Measurements from ENCODE around the gene PTH1R. TPM values are rescaled to one million over a fixed set of nuclear protein-coding genes. Genes with fewer than 3 reads are reported as not detected.

The PTH1R gene
- total and polyA plus RNA-seq, 2 experiments from 2014 or later: 0.60 to 1.3 TPM

- Histone ChIP-seq H3K79me2 (ENCODE audit: insufficient read depth) (no peaks in the 10 kb centered on the region), H3K36me3 (ENCODE audit: low read depth) (no peaks in the 10 kb centered on the region), H3F3A (ENCODE audit: insufficient read depth) (no peaks in the 10 kb centered on the region), H3K4me2 (ENCODE audit: unreplicated experiment) (no peak overlapping the region), H3K4me1 (ENCODE audit: insufficient read depth) (no peaks in the 10 kb centered on the region; the same call in 1 of the 2 replicates), H3K27me3 (replicated peaks; ENCODE audit: insufficient read depth) (0 out of 2 replicates have a peak, but pooled peaks cover under 1% of the 10 kb centered on the region), H3K9me2 (ENCODE audit: insufficient read depth) (no peaks in the 10 kb centered on the region), H3K27ac (no peak overlapping the region), H3K4me3 (no peak overlapping the region), H3K9ac (no peak overlapping the region), H3K9me3 (ENCODE audit: low read depth) (no peaks in the 10 kb centered on the region), H2AFZ (no peak overlapping the region), H4K20me1 (ENCODE audit: insufficient read depth) (no peaks in the 10 kb centered on the region)
- in situ Hi-C loops (cut with MboI): no loop called here
- no peak for DNase-seq
- TF ChIP-seq EZH2 (IDR thresholded peaks at IDR 0.05; ENCODE audit: insufficient read depth, poor library complexity, severe bottlenecking) (no peak), EZH2phosphoT487 (IDR thresholded peaks at IDR 0.05; ENCODE audit: insufficient read depth, low read depth) (no peak)
- 86% methylated on average over 1 of the region's 1 CpG; no CpG with 5 or more reads in 1 of the 2 experiments for WGBS, 2 experiments (ENCODE audit: low coverage in 1 of 2, low lambda C conversion rate in 2 of 2, missing lambda C conversion rate in 2 of 2)
These were observed 27.1 kb upstream of the PTH1R start for GRCh38 chr3:46850468-46850779.

- no peak for TF ChIP-seq EZH2phosphoT487 (IDR thresholded peaks at IDR 0.05; ENCODE audit: insufficient read depth, low read depth)
- TF ChIP-seq EZH2 (IDR thresholded peaks at IDR 0.05; ENCODE audit: insufficient read depth, poor library complexity, severe bottlenecking): no peak
- H2AFZ ChIP-seq: no peak overlapping the region
- no peaks in the 10 kb centered on the region for H3K36me3 ChIP-seq (ENCODE audit: low read depth)
- H3K27ac ChIP-seq: no peak overlapping the region
- H3K79me2 ChIP-seq (ENCODE audit: insufficient read depth): no peaks in the 10 kb centered on the region
- H3K4me3 ChIP-seq: no peak overlapping the region
- in situ Hi-C loops (cut with MboI): no loop called here
- no peak overlapping the region for H3K4me2 ChIP-seq (ENCODE audit: unreplicated experiment)
- H3K27me3 ChIP-seq (replicated peaks; ENCODE audit: insufficient read depth): 0 out of 2 replicates have a peak, but pooled peaks cover 5% of the 10 kb centered on the region
- H3K9me3 ChIP-seq (ENCODE audit: low read depth): no peaks in the 10 kb centered on the region
- no peaks in the 10 kb centered on the region for H3F3A ChIP-seq (ENCODE audit: insufficient read depth)
- WGBS, 2 experiments (ENCODE audit: low coverage in 1 of 2, low lambda C conversion rate in 2 of 2, missing lambda C conversion rate in 2 of 2): 72 to 75% methylated on average over 13 of the region's 13 CpGs
- H3K9me2 ChIP-seq (ENCODE audit: insufficient read depth): no peaks in the 10 kb centered on the region
- H3K9ac ChIP-seq: no peak overlapping the region
- no peak for DNase-seq
- H4K20me1 ChIP-seq (ENCODE audit: insufficient read depth): no peaks in the 10 kb centered on the region
- H3K4me1 ChIP-seq (ENCODE audit: insufficient read depth): no peaks in the 10 kb centered on the region
These were observed 25.9 kb upstream of the PTH1R start for GRCh38 chr3:46851364-46852333.

- Histone ChIP-seq H3K4me1 (ENCODE audit: insufficient read depth) (no peaks in the 10 kb centered on the region), H3K79me2 (ENCODE audit: insufficient read depth) (no peaks in the 10 kb centered on the region), H2AFZ (no peak overlapping the region), H3K9me3 (ENCODE audit: low read depth) (no peaks in the 10 kb centered on the region), H3F3A (ENCODE audit: insufficient read depth) (no peaks in the 10 kb centered on the region), H3K4me3 (no peak overlapping the region), H3K36me3 (ENCODE audit: low read depth) (no peaks in the 10 kb centered on the region), H3K9ac (no peak overlapping the region), H3K9me2 (ENCODE audit: insufficient read depth) (no peaks in the 10 kb centered on the region), H3K4me2 (ENCODE audit: unreplicated experiment) (no peak overlapping the region), H4K20me1 (ENCODE audit: insufficient read depth) (no peaks in the 10 kb centered on the region), H3K27ac (no peak overlapping the region), H3K27me3 (replicated peaks; ENCODE audit: insufficient read depth) (0 out of 2 replicates have a peak, but pooled peaks cover 5% of the 10 kb centered on the region)
- in situ Hi-C loops (cut with MboI): no loop called here
- DNase-seq: no peak
- 85 to 88% methylated on average over 9 of the region's 9 CpGs for WGBS, 2 experiments (ENCODE audit: low coverage in 1 of 2, low lambda C conversion rate in 2 of 2, missing lambda C conversion rate in 2 of 2)
- TF ChIP-seq EZH2 (IDR thresholded peaks at IDR 0.05; ENCODE audit: insufficient read depth, poor library complexity, severe bottlenecking) (no peak), EZH2phosphoT487 (IDR thresholded peaks at IDR 0.05; ENCODE audit: insufficient read depth, low read depth) (no peak)
These were observed 25.2 kb upstream of the PTH1R start for GRCh38 chr3:46852334-46852720.

- in situ Hi-C loops (cut with MboI): no loop called here
These were observed 24.6 kb upstream of the PTH1R start for GRCh38 chr3:46852839-46853355.

More at GRCh38 chr3:46852839-46853355, 24.6 kb upstream of the PTH1R start:
- Histone ChIP-seq H3K27me3 (replicated peaks; ENCODE audit: insufficient read depth) (0 out of 2 replicates have a peak, but pooled peaks cover 5% of the 10 kb centered on the region), H3K9me3 (ENCODE audit: low read depth) (no peaks in the 10 kb centered on the region), H3F3A (ENCODE audit: insufficient read depth) (no peaks in the 10 kb centered on the region), H3K4me3 (no peak overlapping the region), H3K4me1 (ENCODE audit: insufficient read depth) (no peaks in the 10 kb centered on the region), H3K9ac (no peak overlapping the region), H3K36me3 (ENCODE audit: low read depth) (no peaks in the 10 kb centered on the region), H3K9me2 (ENCODE audit: insufficient read depth) (no peaks in the 10 kb centered on the region), H3K27ac (no peak overlapping the region), H3K79me2 (ENCODE audit: insufficient read depth) (no peaks in the 10 kb centered on the region), H2AFZ (no peak overlapping the region), H4K20me1 (ENCODE audit: insufficient read depth) (no peaks in the 10 kb centered on the region), H3K4me2 (ENCODE audit: unreplicated experiment) (no peak overlapping the region)
- no peak for DNase-seq
- no peak for TF ChIP-seq EZH2phosphoT487 (IDR thresholded peaks at IDR 0.05; ENCODE audit: insufficient read depth, low read depth)
- no peak for TF ChIP-seq EZH2 (IDR thresholded peaks at IDR 0.05; ENCODE audit: insufficient read depth, poor library complexity, severe bottlenecking)
- WGBS, 2 experiments (ENCODE audit: low coverage in 1 of 2, low lambda C conversion rate in 2 of 2, missing lambda C conversion rate in 2 of 2): 88 to 100% methylated on average over 1 to 2 of the region's 2 CpGs
